Epithelial cell of proximal tubule (primary cell): ENCODE data around the gene EGFLAM. TPM values are rescaled to one million over a fixed set of nuclear protein-coding genes. Genes with fewer than 3 reads are reported as not detected.

Experiments used
- DNase-seq: peaks from one replicate; pipeline ENCODE4 v3.0.0-alpha.2; 2011; ENCODE audit warnings: low read depth
- H3K4me3 ChIP-seq: 2 replicates; pipeline ENCODE4 v1.5.1; 2011; ENCODE audit warnings: low read depth, mild to moderate bottlenecking, low read length
- CTCF ChIP-seq: conservative IDR thresholded peaks from 2 replicates; pipeline ENCODE4 v1.5.1; 2012; ENCODE audit warnings: low read depth, mild to moderate bottlenecking, low read length
- total RNA-seq: library from RNA; depleted of rRNA; stranded (reverse); fragments of >200 nt; gene quantifications from 2 replicates; pipeline ENCODE4 v1.2.3, GENCODE V29; 2015

Gene EGFLAM
- total RNA-seq, 1 donor from 2014 or later, result 0.17 TPM

DNA sequence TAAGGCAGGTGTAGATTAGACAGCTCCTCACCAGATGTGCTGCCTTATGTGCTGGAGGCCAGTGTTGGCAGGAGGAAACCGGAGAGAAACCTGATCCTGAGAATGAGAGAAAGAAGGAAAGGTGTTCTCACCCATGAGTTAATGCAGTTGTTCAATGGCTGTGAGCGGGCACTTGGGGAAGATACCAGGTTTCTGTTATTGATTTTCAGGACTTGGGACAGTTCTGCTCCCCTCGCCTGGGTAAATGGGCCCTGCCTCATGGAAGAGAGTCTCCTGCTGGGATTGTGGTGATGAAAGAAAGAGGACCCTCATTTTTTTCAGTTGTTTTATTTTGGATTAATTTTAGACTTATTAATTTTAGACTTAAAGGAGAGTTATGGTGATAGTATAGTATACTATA, 59.5 kb downstream of the EGFLAM start:
- DNase-seq, result no peak
- TF ChIP-seq CTCF, result no peak
- no peak overlapping the region for H3K4me3 ChIP-seq

DNA sequence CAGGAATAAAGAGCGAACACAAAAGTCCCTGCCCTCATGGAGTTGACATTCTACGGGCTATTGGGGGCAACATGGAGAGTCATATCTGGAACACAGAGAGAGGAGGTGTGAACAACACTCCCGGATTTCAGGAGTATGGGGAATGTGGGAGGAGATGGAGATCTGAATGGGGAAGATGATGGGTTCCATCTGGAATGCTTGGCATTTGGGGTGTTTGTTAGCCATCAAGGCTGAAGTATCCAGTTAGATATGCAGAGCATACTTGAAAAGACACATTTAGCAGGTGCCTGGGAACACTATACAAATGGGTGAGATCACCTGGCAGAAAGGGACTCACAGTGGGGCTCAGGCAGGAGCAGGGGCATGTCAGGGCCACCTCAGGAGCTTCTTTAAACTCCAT, 61.1 kb downstream of the EGFLAM start:
- no peak for DNase-seq

GRCh38 chr5:38321978-38322377, 63.6 kb downstream of the EGFLAM start:
- no peak for TF ChIP-seq CTCF
- no peak for DNase-seq
- no peak overlapping the region for H3K4me3 ChIP-seq

More for the DNA sequence above, 61.1 kb downstream of the EGFLAM start:
- H3K4me3 ChIP-seq, result no peak overlapping the region
- TF ChIP-seq CTCF, result no peak

GRCh38 chr5:38323645-38324295, 65.4 kb downstream of the EGFLAM start:
- no peak overlapping the region for H3K4me3 ChIP-seq
- TF ChIP-seq CTCF, result no peak
- DNase-seq, result peak; percentile 63

GRCh38 chr5:38329132-38329715, 70.9 kb downstream of the EGFLAM start:
- no peak overlapping the region for H3K4me3 ChIP-seq
- TF ChIP-seq CTCF, result no peak
- DNase-seq, result peak; percentile 72

DNA sequence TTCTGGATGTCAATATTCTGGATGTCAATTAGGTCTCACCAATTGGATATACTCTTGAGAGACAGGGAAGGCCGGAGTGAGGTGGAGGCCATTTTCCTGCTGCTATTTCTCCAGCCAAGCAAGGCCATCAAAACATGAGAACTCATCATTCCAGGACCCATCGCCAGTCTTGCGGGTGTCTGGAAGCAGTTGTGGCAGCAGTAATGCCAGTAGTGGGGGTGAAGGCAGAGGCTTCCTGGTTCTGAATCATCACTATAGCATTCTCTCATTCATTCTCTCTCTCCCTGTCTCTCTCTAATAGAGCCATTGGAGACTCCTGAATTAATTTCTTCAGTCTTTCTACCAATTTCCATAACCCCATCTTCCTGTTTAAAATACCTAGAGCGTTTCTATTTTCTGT, 71.8 kb downstream of the EGFLAM start:
- DNase-seq, result peak; percentile 50

More for the DNA sequence above, 71.8 kb downstream of the EGFLAM start:
- H3K4me3 ChIP-seq, result no peak overlapping the region
- TF ChIP-seq CTCF, result no peak
